Measurements from ENCODE around the gene RNASEL. TPM values are rescaled to one million over a fixed set of nuclear protein-coding genes. Genes with fewer than 3 reads are reported as not detected.

RNASEL gene
- total and polyA plus RNA-seq, 11 donors = 1.4 to 6.3 (median 2.7) TPM

GRCh38 chr1:182631954-182632353 lies 42.9 kb upstream of the RNASEL start:
- 54 to 86% (median 65%) methylated on average over 1 of the region's 1 CpG for WGBS, 4 donors
- Histone ChIP-seq H3K4me3 (no peak overlapping the region), H3K27me3 (no peaks in the 10 kb centered on the region), H3K4me1 (peaks cover 0 to 25% (median 9%) of the 10 kb centered on the region in 12 donors), H3K27ac (no peak overlapping the region), H3K36me3 (no peaks in the 10 kb centered on the region), H3K9me3 (no peaks in the 10 kb centered on the region)
- intact Hi-C loops (cut with DNase I) = no loop called here
- no peak for DNase-seq
- TF ChIP-seq POLR2A (IDR thresholded peaks at IDR 0.05) = no peak
- TF ChIP-seq CTCF (IDR thresholded peaks at IDR 0.05) = no peak
- no peak for ATAC-seq

GRCh38 chr1:182631053-182631677 lies 42.1 kb upstream of the RNASEL start:
- TF ChIP-seq POLR2A (IDR thresholded peaks at IDR 0.05) = no peak
- TF ChIP-seq CTCF (IDR thresholded peaks at IDR 0.05) = no peak
- H3K36me3 ChIP-seq = no peaks in the 10 kb centered on the region
- intact Hi-C loops (cut with DNase I) = no loop called here
- ATAC-seq (no peak), DNase-seq (no peak)
- H3K4me3 ChIP-seq = no peak overlapping the region
- no peaks in the 10 kb centered on the region for H3K9me3 ChIP-seq
- H3K27me3 ChIP-seq = no peaks in the 10 kb centered on the region
- H3K4me1 ChIP-seq = peaks cover 0 to 30% (median 9%) of the 10 kb centered on the region in 12 donors
- H3K27ac ChIP-seq = no peak overlapping the region

GRCh38 chr1:182630586-182630985 lies 41.5 kb upstream of the RNASEL start:
- Histone ChIP-seq H3K4me1 (peaks cover 0 to 36% (median 11%) of the 10 kb centered on the region in 12 donors), H3K27ac (no peak overlapping the region), H3K4me3 (no peak overlapping the region), H3K36me3 (no peaks in the 10 kb centered on the region), H3K27me3 (no peaks in the 10 kb centered on the region), H3K9me3 (no peaks in the 10 kb centered on the region)
- TF ChIP-seq CTCF (IDR thresholded peaks at IDR 0.05) (no peak), POLR2A (IDR thresholded peaks at IDR 0.05) (no peak)
- intact Hi-C loops (cut with DNase I) = no loop called here
- ATAC-seq = no peak
- WGBS, 4 donors = 20 to 38% (median 28%) methylated on average over 1 of the region's 1 CpG
- no peak for DNase-seq

- TF ChIP-seq CTCF (IDR thresholded peaks at IDR 0.05) (no peak), POLR2A (IDR thresholded peaks at IDR 0.05) (no peak)
- intact Hi-C loops (cut with DNase I) = no loop called here
- ATAC-seq = no peak
- Histone ChIP-seq H3K36me3 (no peaks in the 10 kb centered on the region), H3K4me1 (peaks cover 0 to 39% (median 13%) of the 10 kb centered on the region in 12 donors), H3K4me3 (no peak overlapping the region), H3K9me3 (no peaks in the 10 kb centered on the region), H3K27ac (no peak overlapping the region), H3K27me3 (no peaks in the 10 kb centered on the region)
- DNase-seq = no peak
- 78 to 88% (median 80%) methylated on average over 3 of the region's 3 CpGs for WGBS, 4 donors
Observed at GRCh38 chr1:182629499-182630096, 40.5 kb upstream of the RNASEL start.
